Measurements from ENCODE around the gene CDKAL1. TPM values are rescaled to one million over a fixed set of nuclear protein-coding genes. Genes with fewer than 3 reads are reported as not detected.

Gene CDKAL1
- total and polyA plus RNA-seq, 2 of the 8 experiments (the other 6 are each of a cell fraction or from before 2014, with no cell fraction given): 8.4 to 24.6 TPM

DNA sequence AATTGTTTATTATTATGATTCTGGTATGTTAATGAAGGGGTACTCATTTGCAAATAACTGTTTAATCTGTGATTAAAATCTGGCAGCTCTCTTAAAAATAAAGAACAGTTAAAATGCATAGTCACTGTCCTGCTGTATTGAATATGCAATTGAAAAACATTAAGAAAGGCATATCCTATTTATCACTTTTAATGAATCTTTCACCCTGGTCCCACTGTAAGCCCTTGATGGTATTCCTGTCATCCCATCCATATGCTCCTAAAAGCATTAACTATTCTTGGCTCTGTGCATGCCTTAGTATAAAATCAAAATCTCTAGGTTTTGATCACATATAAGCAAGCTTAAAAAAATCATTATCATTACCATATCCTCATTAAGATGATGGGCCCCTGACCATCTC lies 648.3 kb downstream of the CDKAL1 start (continued):
- TF ChIP-seq SIRT6 (IDR thresholded peaks at IDR 0.05; ENCODE audit: low read length) (no peak), RXRA (IDR thresholded peaks at IDR 0.05; ENCODE audit: insufficient read depth, low read depth, low read length) (no peak), RFX5 (IDR thresholded peaks at IDR 0.05; ENCODE audit: borderline replicate concordance, low read depth, low read length) (no peak)

Measured in H1 (cell line).